GM19023 (cell line): ENCODE measurements around the gene RAB5IF.
"Not testable (repeated sequence)": the region's sequence is repeated elsewhere in the genome, so short reads cannot be mapped to it uniquely, and the experiment has no call there.

Source experiments
- ATAC-seq: cut with Tn5 transposase; IDR thresholded peaks from one replicate; pipeline ENCODE4 v1.9.1; 2021; ENCODE audit warnings: mild to moderate bottlenecking, moderate library complexity; ENCODE audit not compliant: unreplicated experiment

Gene RAB5IF

GRCh38 chr20:36628076-36628475 is 22.5 kb downstream of the RAB5IF start:
- no peak for ATAC-seq

- no peak for ATAC-seq
These were observed 24.4 kb downstream of the RAB5IF start for GRCh38 chr20:36629719-36630681.

GRCh38 chr20:36631646-36632045 is 26.1 kb downstream of the RAB5IF start:
- ATAC-seq, result no peak

GRCh38 chr20:36632147-36632486 is 26.5 kb downstream of the RAB5IF start:
- no peak for ATAC-seq

GRCh38 chr20:36632487-36633284 is 27.1 kb downstream of the RAB5IF start:
- ATAC-seq, result no peak

- ATAC-seq, result no peak
These were observed 27.8 kb downstream of the RAB5IF start for GRCh38 chr20:36633285-36633772.

GRCh38 chr20:36634342-36634741 is 28.8 kb downstream of the RAB5IF start:
- ATAC-seq, result no peak

GRCh38 chr20:36638876-36639400 is 33.4 kb downstream of the RAB5IF start:
- not testable (repeated sequence) for ATAC-seq

- ATAC-seq, result no peak
These were observed 35.9 kb downstream of the RAB5IF start for GRCh38 chr20:36641506-36641843.

- ATAC-seq, result no peak
These were observed 36.6 kb downstream of the RAB5IF start for GRCh38 chr20:36642136-36642535.

GRCh38 chr20:36644032-36644705 is 38.6 kb downstream of the RAB5IF start:
- ATAC-seq, result no peak

- no peak for ATAC-seq
These were observed 39.1 kb downstream of the RAB5IF start for GRCh38 chr20:36644706-36645095.

- ATAC-seq, result no peak
These were observed 39.8 kb downstream of the RAB5IF start for GRCh38 chr20:36645353-36645752.

GRCh38 chr20:36645998-36646397 is 40.4 kb downstream of the RAB5IF start, which contains the start of gene SLA2:
TSS of gene SLA2 (minus strand) at chr20:36646196. CDS start at chr20:36641335, 4,861 bp downstream.
- ATAC-seq, result no peak

- ATAC-seq, result no peak
These were observed 41.1 kb downstream of the RAB5IF start for GRCh38 chr20:36646678-36647077.

- no peak for ATAC-seq
These were observed 41.9 kb downstream of the RAB5IF start for GRCh38 chr20:36647196-36648121.

GRCh38 chr20:36653456-36653855 is 47.9 kb downstream of the RAB5IF start:
- ATAC-seq, result no peak

- ATAC-seq, result no peak
These were observed 48.9 kb downstream of the RAB5IF start for GRCh38 chr20:36654506-36654905.

GRCh38 chr20:36655004-36655403 is 49.4 kb downstream of the RAB5IF start:
- ATAC-seq, result no peak

- ATAC-seq, result no peak
These were observed 51.2 kb downstream of the RAB5IF start for GRCh38 chr20:36656733-36657132.
